IMR-90 (cell line): Measurements from ENCODE around the gene MED12L. TPM values are rescaled to one million over a fixed set of nuclear protein-coding genes. Genes with fewer than 3 reads are reported as not detected.

Source experiments
- ATAC-seq: fragments of 200-7000 bp; cut with Tn5 transposase; 2 replicates; pipeline ENCODE4 v1.9.1; 2020; ENCODE audit warnings: low read depth, mild to moderate bottlenecking, moderate library complexity
- BruUV-seq: library from RNA; stranded (reverse); fragments of 400-500 nt; replicated peaks from 2 replicates; lab custom pipeline; 2021; lab: Mats Ljungman, UMichigan
- CTCF ChIA-PET: fragments of 300-600 bp; formaldehyde crosslinking; extraction: SDS; loops from one replicate; lab custom pipeline; 2021; ENCODE audit warnings: antibody characterized with exemption; lab: Yijun Ruan, JAX
- POLR2A ChIA-PET: fragments of 300-600 bp; sonication (Branson Sonifier 250); formaldehyde crosslinking; loops from one replicate; lab custom pipeline; 2022; ENCODE audit warnings: antibody characterized with exemption; ENCODE audit not compliant: unreplicated experiment; lab: Charles Lee
- DNase-seq: peaks from one replicate; pipeline ENCODE4 v3.0.0; 2013
- H2AFZ ChIP-seq: replicated peaks from 2 replicates; pipeline ENCODE3; 2013; ENCODE audit warnings: low read length, mild to moderate bottlenecking; ENCODE audit not compliant: poor library complexity
- H2AK5ac ChIP-seq: 2 replicates; pipeline ENCODE4 v1.6.1; 2013; ENCODE audit warnings: low read depth, low read length, inconsistent platforms
- H2AK9ac ChIP-seq: replicated peaks from 2 replicates; pipeline ENCODE3; 2013; ENCODE audit warnings: mild to moderate bottlenecking, low read depth, low read length, moderate library complexity; ENCODE audit not compliant: poor library complexity
- H2BK120ac ChIP-seq: 2 replicates; pipeline ENCODE4 v1.6.1; 2013; ENCODE audit warnings: low read depth, low read length, inconsistent platforms
- H2BK15ac ChIP-seq: 3 replicates; pipeline ENCODE4 v1.6.1; 2013; ENCODE audit warnings: low read depth, low read length, inconsistent platforms
- H2BK20ac ChIP-seq: 2 replicates; pipeline ENCODE4 v1.6.1; 2013; ENCODE audit warnings: low read depth, mild to moderate bottlenecking, inconsistent platforms, low read length, moderate library complexity
- H2BK5ac ChIP-seq: 2 replicates; pipeline ENCODE4 v1.6.1; 2013; ENCODE audit warnings: mild to moderate bottlenecking, low read depth, low read length, inconsistent platforms; ENCODE audit not compliant: poor library complexity, severe bottlenecking
- H3K14ac ChIP-seq: replicated peaks from 2 replicates; pipeline ENCODE4 v1.6.1; 2013; ENCODE audit warnings: low read depth, low read length, inconsistent platforms
- H3K18ac ChIP-seq: 2 replicates; pipeline ENCODE4 v1.6.1; 2013; ENCODE audit warnings: low read depth, low read length, control low read depth
- H3K23ac ChIP-seq: 2 replicates; pipeline ENCODE4 v1.6.1; 2013; ENCODE audit warnings: low read depth, low read length, inconsistent platforms
- H3K27ac ChIP-seq: 2 replicates; pipeline ENCODE4 v1.5.1; 2013; ENCODE audit warnings: mild to moderate bottlenecking, control low read depth, low read length; ENCODE audit not compliant: insufficient read depth
- H3K27me3 ChIP-seq: 2 replicates; pipeline ENCODE4 v1.6.1; 2013; ENCODE audit warnings: low read length; ENCODE audit not compliant: control insufficient read depth, insufficient read depth
- H3K36me3 ChIP-seq: 2 replicates; pipeline ENCODE4 v1.6.1; 2013; ENCODE audit warnings: low read length, mixed read lengths; ENCODE audit not compliant: control insufficient read depth, insufficient read depth
- H3K4ac ChIP-seq: 2 replicates; pipeline ENCODE4 v1.6.1; 2013; ENCODE audit warnings: low read depth, low read length, inconsistent platforms
- H3K4me1 ChIP-seq: 2 replicates; pipeline ENCODE4 v1.6.1; 2013; ENCODE audit warnings: low read length, mixed read lengths; ENCODE audit not compliant: control insufficient read depth, insufficient read depth
- H3K4me2 ChIP-seq: 2 replicates; pipeline ENCODE4 v1.6.1; 2013; ENCODE audit warnings: low read depth, mild to moderate bottlenecking, control low read depth, low read length, moderate library complexity
- H3K4me3 ChIP-seq: 2 replicates; pipeline ENCODE4 v1.5.1; 2013; ENCODE audit warnings: low read depth, mild to moderate bottlenecking, control low read depth, low read length, moderate library complexity; ENCODE audit not compliant: insufficient read depth
- H3K56ac ChIP-seq: 2 replicates; pipeline ENCODE4 v1.6.1; 2013; ENCODE audit warnings: low read length, inconsistent platforms; ENCODE audit not compliant: insufficient read depth; ENCODE audit errors: extremely low read depth
- H3K79me1 ChIP-seq, 2 experiments: 2 replicates each; pipeline ENCODE4 v1.6.1; 2013; ENCODE audit warnings: low read length in 2 of 2, inconsistent platforms in 1 of 2, low read depth in 1 of 2
- H3K9ac ChIP-seq: 2 replicates; pipeline ENCODE4 v1.6.1; 2013; ENCODE audit warnings: low read depth, low read length, control low read depth
- H3K9me1 ChIP-seq: 2 replicates; pipeline ENCODE4 v1.6.1; 2013; ENCODE audit warnings: low read length, inconsistent platforms; ENCODE audit not compliant: insufficient read depth
- H3K9me3 ChIP-seq: 2 replicates; pipeline ENCODE4 v1.6.1; 2013; ENCODE audit warnings: low read length; ENCODE audit not compliant: control insufficient read depth, insufficient read depth
- H4K20me1 ChIP-seq: 2 replicates; pipeline ENCODE4 v1.6.1; 2013; ENCODE audit warnings: low read length, inconsistent platforms; ENCODE audit not compliant: insufficient read depth
- H4K5ac ChIP-seq: 2 replicates; pipeline ENCODE4 v1.6.1; 2013; ENCODE audit warnings: mild to moderate bottlenecking, low read depth, low read length, control low read depth
- H4K8ac ChIP-seq, 2 experiments: 2 replicates each; pipeline ENCODE4 v1.6.1; 2013; ENCODE audit warnings: low read depth in 2 of 2, low read length in 2 of 2, control low read depth in 1 of 2, inconsistent platforms in 1 of 2
- H4K91ac ChIP-seq: 2 replicates; pipeline ENCODE4 v1.6.1; 2013; ENCODE audit warnings: low read depth, low read length, inconsistent platforms; ENCODE audit not compliant: insufficient read depth
- CEBPB ChIP-seq: IDR thresholded peaks from 2 replicates; pipeline ENCODE4 v1.6.1; 2012; ENCODE audit warnings: low read depth, low read length, improper control_type of control experiment
- ELK1 ChIP-seq: fragments of 150-350 bp; IDR thresholded peaks from 2 replicates; pipeline ENCODE4 v1.6.1; 2016; ENCODE audit warnings: low read depth, mild to moderate bottlenecking, low read length, moderate library complexity, borderline replicate concordance
- MAFK ChIP-seq: IDR thresholded peaks from 2 replicates; pipeline ENCODE4 v1.6.1; 2012; ENCODE audit warnings: low read depth, low read length, improper control_type of control experiment
- MXI1 ChIP-seq: IDR thresholded peaks from 2 replicates; pipeline ENCODE4 v1.6.1; 2012; ENCODE audit warnings: low read depth, mild to moderate bottlenecking, low read length, moderate library complexity, borderline replicate concordance
- POLR2A ChIP-seq: IDR thresholded peaks from 2 replicates; pipeline ENCODE4 v1.6.1; 2012; ENCODE audit warnings: mild to moderate bottlenecking, low read depth, low read length
- WGBS, 2 experiments: methylation state at CpG; one replicate each; pipeline versions ENCODE4 v1.1.5 to v1.1.7; 2013; ENCODE audit warnings: missing lambda C conversion rate in 2 of 2; ENCODE audit not compliant: insufficient read length in 1 of 2; ENCODE audit errors: extremely low coverage in 2 of 2; 5-methylcytosine and 5-hydroxymethylcytosine counted together
- dilution Hi-C: fragments of 300-500 bp; cut with HindIII; formaldehyde crosslinking; loops from one replicate; pipeline ENCODE4 v1.14.3; 2018; ENCODE audit warnings: low sequenced_read_pairs; ENCODE audit not compliant: unreplicated experiment
- in situ Hi-C: fragments of 300-500 bp; cut with MboI; formaldehyde crosslinking; loops from 3 replicates; pipeline ENCODE4 v1.14.3; 2019; ENCODE audit warnings: low sequenced_read_pairs, inconsistent platforms, mixed read lengths
- intact Hi-C: fragments of 100-400 bp; cut with micrococcal nuclease; formaldehyde crosslinking; loops from 2 replicates; pipeline ENCODE4 v1.10.0; 2022
- polyA plus RNA-seq, 3 experiments: library from polyadenylated mRNA; depleted of rRNA; stranded (reverse); fragments of >200 nt; gene quantifications; 2 replicates each; pipeline ENCODE4 v1.2.3, GENCODE V29; 2012; ENCODE audit warnings: low replicate concordance in 1 of 3
- total RNA-seq: library from RNA; depleted of rRNA; stranded (reverse); fragments of >200 nt; gene quantifications from 2 replicates; pipeline ENCODE4 v1.2.3, GENCODE V29; 2012

The MED12L gene
- total and polyA plus RNA-seq, 2 of the 4 experiments (the other 2 are of a cell fraction): 0.05 to 0.18 TPM

- Histone ChIP-seq H3K23ac (no peak overlapping the region), H3K27me3 (peaks cover 15% of the 10 kb centered on the region), H4K20me1 (no peaks in the 10 kb centered on the region), H4K8ac (no peak overlapping the region), H3K4me1 (no peaks in the 10 kb centered on the region), H3K14ac (no peak overlapping the region), H4K5ac (no peak overlapping the region), H2AK5ac (no peak overlapping the region), H2BK5ac (no peak overlapping the region), H3K9ac (no peak overlapping the region), H3K56ac (no peak overlapping the region), H3K27ac (no peak overlapping the region), H3K9me1 (no peaks in the 10 kb centered on the region), H2BK15ac (no peak overlapping the region), H3K36me3 (no peaks in the 10 kb centered on the region), H3K4ac (no peak overlapping the region), H3K4me3 (no peak overlapping the region), H2BK120ac (no peak overlapping the region), H2AK9ac (no peak overlapping the region), H2AFZ (no peak overlapping the region), H3K18ac (no peak overlapping the region), H2BK20ac (no peak overlapping the region), H3K9me3 (no peaks in the 10 kb centered on the region), H3K4me2 (no peak overlapping the region), H3K79me1 (no peaks in the 10 kb centered on the region), H4K91ac (no peak overlapping the region)
- dilution Hi-C loops: no loop called here
- whole genome bisulfite sequencing, 2 experiments: no CpG with 5 or more reads among the region's 3 CpGs
- intact Hi-C loops: no loop called here
- DNase-seq: no peak
- in situ Hi-C loops: no loop called here
- no peak for TF ChIP-seq CEBPB
- no peak for TF ChIP-seq POLR2A
- no peak for TF ChIP-seq MXI1
- no peak for TF ChIP-seq ELK1
- TF ChIP-seq MAFK: no peak
- no TSS peak for BruUV-seq
- ChIA-PET CTCF (no interaction called here), POLR2A (no interaction called here)
- ATAC-seq: no peak
These were observed 27.3 kb downstream of the MED12L start for GRCh38 chr3:151112731-151113130.
